ENCODE results near the gene CPSF4L. TPM values are rescaled to one million over a fixed set of nuclear protein-coding genes. Genes with fewer than 3 reads are reported as not detected.
A peak's percentile ranks its signal among the peaks of the same experiment; 100 is the strongest.

CPSF4L gene
- total and polyA plus RNA-seq, 2 of the 13 experiments (the other 11 are each of a cell fraction or from before 2014, with no cell fraction given) = 0.73 to 1.6 TPM

DNA sequence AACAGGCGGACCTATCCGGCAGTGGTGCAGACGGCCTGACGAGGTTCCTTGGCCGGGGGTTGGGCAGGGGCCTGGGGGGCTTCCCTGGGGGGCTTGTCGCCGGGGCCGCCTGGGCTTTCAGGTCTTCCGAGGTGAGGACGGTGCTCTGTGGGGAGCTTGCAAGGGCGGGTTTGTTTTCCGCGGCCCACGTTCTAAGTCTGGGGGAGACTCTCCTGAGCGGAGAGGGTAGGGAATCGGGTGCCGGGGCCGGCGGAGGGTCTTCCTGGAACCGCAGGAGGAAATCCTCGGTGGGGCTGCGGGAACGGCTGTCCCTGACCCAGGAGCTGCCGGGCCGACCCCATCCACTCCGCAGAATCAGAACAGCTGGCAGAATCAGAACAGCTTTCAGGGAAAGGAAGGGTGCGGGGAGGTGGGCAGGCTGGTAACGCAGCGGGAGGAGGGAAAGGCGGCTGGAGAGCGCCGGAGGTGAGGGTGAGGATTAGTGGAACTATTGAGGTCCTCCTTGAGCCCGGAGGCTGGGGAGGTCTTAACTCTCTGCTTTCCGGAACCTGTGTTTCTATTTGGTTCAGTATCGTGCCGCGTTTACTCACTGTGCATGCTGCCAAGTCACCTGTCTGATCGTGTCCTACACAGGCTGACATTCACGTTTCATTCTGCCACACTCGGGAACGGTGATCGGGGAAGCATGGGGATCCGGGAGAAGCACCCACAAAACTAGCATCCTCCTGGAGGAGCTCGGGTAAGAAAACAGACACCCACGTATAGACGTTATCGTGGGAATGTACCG is 28.9 kb downstream of the CPSF4L start (continued):
- TF ChIP-seq, protein P1, sequence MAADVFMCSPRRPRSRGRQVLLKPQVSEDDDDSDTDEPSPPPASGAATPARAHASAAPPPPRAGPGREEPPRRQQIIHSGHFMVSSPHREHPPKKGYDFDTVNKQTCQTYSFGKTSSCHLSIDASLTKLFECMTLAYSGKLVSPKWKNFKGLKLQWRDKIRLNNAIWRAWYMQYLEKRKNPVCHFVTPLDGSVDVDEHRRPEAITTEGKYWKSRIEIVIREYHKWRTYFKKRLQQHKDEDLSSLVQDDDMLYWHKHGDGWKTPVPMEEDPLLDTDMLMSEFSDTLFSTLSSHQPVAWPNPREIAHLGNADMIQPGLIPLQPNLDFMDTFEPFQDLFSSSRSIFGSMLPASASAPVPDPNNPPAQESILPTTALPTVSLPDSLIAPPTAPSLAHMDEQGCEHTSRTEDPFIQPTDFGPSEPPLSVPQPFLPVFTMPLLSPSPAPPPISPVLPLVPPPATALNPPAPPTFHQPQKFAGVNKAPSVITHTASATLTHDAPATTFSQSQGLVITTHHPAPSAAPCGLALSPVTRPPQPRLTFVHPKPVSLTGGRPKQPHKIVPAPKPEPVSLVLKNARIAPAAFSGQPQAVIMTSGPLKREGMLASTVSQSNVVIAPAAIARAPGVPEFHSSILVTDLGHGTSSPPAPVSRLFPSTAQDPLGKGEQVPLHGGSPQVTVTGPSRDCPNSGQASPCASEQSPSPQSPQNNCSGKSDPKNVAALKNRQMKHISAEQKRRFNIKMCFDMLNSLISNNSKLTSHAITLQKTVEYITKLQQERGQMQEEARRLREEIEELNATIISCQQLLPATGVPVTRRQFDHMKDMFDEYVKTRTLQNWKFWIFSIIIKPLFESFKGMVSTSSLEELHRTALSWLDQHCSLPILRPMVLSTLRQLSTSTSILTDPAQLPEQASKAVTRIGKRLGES (CRISPR knock-in tag; IDR thresholded peaks at IDR 0.05; ENCODE audit: borderline replicate concordance) = no peak
- no peak for TF ChIP-seq ZNF234 (CRISPR knock-in tag; conservative IDR thresholded peaks at IDR 0.05)
- TF ChIP-seq, protein P2, sequence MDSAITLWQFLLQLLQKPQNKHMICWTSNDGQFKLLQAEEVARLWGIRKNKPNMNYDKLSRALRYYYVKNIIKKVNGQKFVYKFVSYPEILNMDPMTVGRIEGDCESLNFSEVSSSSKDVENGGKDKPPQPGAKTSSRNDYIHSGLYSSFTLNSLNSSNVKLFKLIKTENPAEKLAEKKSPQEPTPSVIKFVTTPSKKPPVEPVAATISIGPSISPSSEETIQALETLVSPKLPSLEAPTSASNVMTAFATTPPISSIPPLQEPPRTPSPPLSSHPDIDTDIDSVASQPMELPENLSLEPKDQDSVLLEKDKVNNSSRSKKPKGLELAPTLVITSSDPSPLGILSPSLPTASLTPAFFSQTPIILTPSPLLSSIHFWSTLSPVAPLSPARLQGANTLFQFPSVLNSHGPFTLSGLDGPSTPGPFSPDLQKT (CRISPR knock-in tag; IDR thresholded peaks at IDR 0.05; ENCODE audit: borderline replicate concordance) = no peak
- TF ChIP-seq ZFP82 (CRISPR knock-in tag; IDR thresholded peaks at IDR 0.05; ENCODE audit: borderline replicate concordance) = no peak
- 0 out of 2 replicates have a peak, but pooled peaks have one; percentile 29 for TF ChIP-seq KLF11 (CRISPR knock-in tag; IDR thresholded peaks at IDR 0.05)
- no peak for TF ChIP-seq JDP2 (CRISPR knock-in tag; IDR thresholded peaks at IDR 0.05; ENCODE audit: borderline replicate concordance)
- no peak for TF ChIP-seq ZNF766 (CRISPR knock-in tag; IDR thresholded peaks at IDR 0.05; ENCODE audit: borderline replicate concordance)
- TF ChIP-seq ZNF230 (CRISPR knock-in tag; IDR thresholded peaks at IDR 0.05) = no peak
- TF ChIP-seq ZBTB8A (CRISPR knock-in tag; IDR thresholded peaks at IDR 0.05; ENCODE audit: borderline replicate concordance, low read depth) = no peak; the same call in 1 of the 2 replicates
- TF ChIP-seq ZNF556 (CRISPR knock-in tag; IDR thresholded peaks at IDR 0.05; ENCODE audit: borderline replicate concordance) = no peak
- no peak for TF ChIP-seq NFKB2 (CRISPR knock-in tag; IDR thresholded peaks at IDR 0.05; ENCODE audit: borderline replicate concordance)
- TF ChIP-seq KMT2B (CRISPR knock-in tag; IDR thresholded peaks at IDR 0.05) = no peak
- no peak for TF ChIP-seq XRCC5 (optimal IDR thresholded peaks at IDR 0.05; ENCODE audit: low read length)
- TF ChIP-seq FOXA1 (IDR thresholded peaks at IDR 0.05) = no peak
- no peak for TF ChIP-seq FOXA1 (CRISPR knock-in tag; IDR thresholded peaks at IDR 0.05)
- no peak for TF ChIP-seq MAFG (CRISPR knock-in tag; IDR thresholded peaks at IDR 0.05)
- no peak for TF ChIP-seq ZNF331 (CRISPR knock-in tag; IDR thresholded peaks at IDR 0.05)
- TF ChIP-seq, protein P3, sequence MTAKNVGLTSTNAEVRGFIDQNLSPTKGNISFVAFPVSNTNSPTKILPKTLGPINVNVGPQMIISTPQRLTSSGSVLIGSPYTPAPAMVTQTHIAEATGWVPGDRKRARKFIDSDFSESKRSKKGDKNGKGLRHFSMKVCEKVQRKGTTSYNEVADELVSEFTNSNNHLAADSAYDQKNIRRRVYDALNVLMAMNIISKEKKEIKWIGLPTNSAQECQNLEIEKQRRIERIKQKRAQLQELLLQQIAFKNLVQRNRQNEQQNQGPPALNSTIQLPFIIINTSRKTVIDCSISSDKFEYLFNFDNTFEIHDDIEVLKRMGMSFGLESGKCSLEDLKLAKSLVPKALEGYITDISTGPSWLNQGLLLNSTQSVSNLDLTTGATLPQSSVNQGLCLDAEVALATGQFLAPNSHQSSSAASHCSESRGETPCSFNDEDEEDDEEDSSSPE (CRISPR knock-in tag; IDR thresholded peaks at IDR 0.05) = no peak
- TF ChIP-seq, protein P4, sequence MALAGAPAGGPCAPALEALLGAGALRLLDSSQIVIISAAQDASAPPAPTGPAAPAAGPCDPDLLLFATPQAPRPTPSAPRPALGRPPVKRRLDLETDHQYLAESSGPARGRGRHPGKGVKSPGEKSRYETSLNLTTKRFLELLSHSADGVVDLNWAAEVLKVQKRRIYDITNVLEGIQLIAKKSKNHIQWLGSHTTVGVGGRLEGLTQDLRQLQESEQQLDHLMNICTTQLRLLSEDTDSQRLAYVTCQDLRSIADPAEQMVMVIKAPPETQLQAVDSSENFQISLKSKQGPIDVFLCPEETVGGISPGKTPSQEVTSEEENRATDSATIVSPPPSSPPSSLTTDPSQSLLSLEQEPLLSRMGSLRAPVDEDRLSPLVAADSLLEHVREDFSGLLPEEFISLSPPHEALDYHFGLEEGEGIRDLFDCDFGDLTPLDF (CRISPR knock-in tag; IDR thresholded peaks at IDR 0.05) = no peak
- TF ChIP-seq, protein P5, sequence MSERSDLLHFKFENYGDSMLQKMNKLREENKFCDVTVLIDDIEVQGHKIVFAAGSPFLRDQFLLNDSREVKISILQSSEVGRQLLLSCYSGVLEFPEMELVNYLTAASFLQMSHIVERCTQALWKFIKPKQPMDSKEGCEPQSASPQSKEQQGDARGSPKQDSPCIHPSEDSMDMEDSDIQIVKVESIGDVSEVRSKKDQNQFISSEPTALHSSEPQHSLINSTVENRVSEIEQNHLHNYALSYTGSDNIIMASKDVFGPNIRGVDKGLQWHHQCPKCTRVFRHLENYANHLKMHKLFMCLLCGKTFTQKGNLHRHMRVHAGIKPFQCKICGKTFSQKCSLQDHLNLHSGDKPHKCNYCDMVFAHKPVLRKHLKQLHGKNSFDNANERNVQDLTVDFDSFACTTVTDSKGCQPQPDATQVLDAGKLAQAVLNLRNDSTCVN (CRISPR knock-in tag; IDR thresholded peaks at IDR 0.05; ENCODE audit: borderline replicate concordance) = no peak
- TF ChIP-seq ARNT2 (CRISPR knock-in tag; IDR thresholded peaks at IDR 0.05; ENCODE audit: low read depth) = 0 out of 2 replicates have a peak, but pooled peaks have one; percentile 15
- no peak for TF ChIP-seq MTA3 (CRISPR knock-in tag; IDR thresholded peaks at IDR 0.05)
- 0 out of 2 replicates have a peak, but pooled peaks have one; percentile 37 for TF ChIP-seq ZNF674 (CRISPR knock-in tag; IDR thresholded peaks at IDR 0.05; ENCODE audit: low read depth)

All from HepG2 (cell line).